A549 (cell line): Measurements from ENCODE around the gene EFS.

Experiments used
- CBX8 ChIP-seq: fragments of 200-600 bp; sonication (generic); IDR thresholded peaks from 2 replicates; pipeline ENCODE4 v1.6.1; 2016
- CHD4 ChIP-seq: fragments of 200-600 bp; sonication (generic); IDR thresholded peaks from 2 replicates; pipeline ENCODE4 v1.6.1; 2016; ENCODE audit warnings: antibody characterized with exemption, mild to moderate bottlenecking, borderline replicate concordance
- KDM5A ChIP-seq: fragments of 200-600 bp; sonication (generic); IDR thresholded peaks from 2 replicates; pipeline ENCODE4 v1.6.1; 2016; ENCODE audit warnings: antibody characterized with exemption, mild to moderate bottlenecking
- MYC ChIP-seq: IDR thresholded peaks from 2 replicates; pipeline ENCODE4 v1.6.1; 2012; ENCODE audit warnings: mild to moderate bottlenecking, inconsistent platforms, low read length, improper control_type of control experiment, borderline replicate concordance
- POLR2A ChIP-seq: IDR thresholded peaks from 2 replicates; pipeline ENCODE4 v1.6.1; 2012; ENCODE audit warnings: mild to moderate bottlenecking, low read length
- RAD21 ChIP-seq, 2 experiments: fragments of >200 bp in 1 of 2; sonication (Bioruptor Twin) in 1 of 2; formaldehyde crosslinking in 1 of 2; IDR thresholded peaks in 1 of 2; conservative IDR thresholded peaks in 1 of 2; 2 replicates in 1 of 2; 3 replicates in 1 of 2; pipeline ENCODE4 v1.6.1; 2012 to 2018; ENCODE audit warnings: inconsistent platforms in 1 of 2
- SREBF2 ChIP-seq: fragments of 450-650 bp; IDR thresholded peaks from 2 replicates; pipeline ENCODE4 v1.6.1; 2014; ENCODE audit warnings: mild to moderate bottlenecking, moderate library complexity
- ZSCAN20 ChIP-seq: fragments of 250-450 bp; sonication (Bioruptor Pico); IDR thresholded peaks from 2 replicates; pipeline ENCODE4 v1.8.0; 2022; ENCODE audit warnings: mild to moderate bottlenecking, moderate library complexity
- TF ChIP-seq, protein P1 (sequence below): fragments of >200 bp; sonication (Bioruptor Twin); formaldehyde crosslinking; IDR thresholded peaks from 3 replicates; pipeline ENCODE4 v1.5.1; 2016
- TF ChIP-seq, protein P2 (sequence below): fragments of 450-650 bp; IDR thresholded peaks from 2 replicates; pipeline ENCODE4 v1.6.1; 2014; ENCODE audit warnings: antibody characterized with exemption

DNA sequence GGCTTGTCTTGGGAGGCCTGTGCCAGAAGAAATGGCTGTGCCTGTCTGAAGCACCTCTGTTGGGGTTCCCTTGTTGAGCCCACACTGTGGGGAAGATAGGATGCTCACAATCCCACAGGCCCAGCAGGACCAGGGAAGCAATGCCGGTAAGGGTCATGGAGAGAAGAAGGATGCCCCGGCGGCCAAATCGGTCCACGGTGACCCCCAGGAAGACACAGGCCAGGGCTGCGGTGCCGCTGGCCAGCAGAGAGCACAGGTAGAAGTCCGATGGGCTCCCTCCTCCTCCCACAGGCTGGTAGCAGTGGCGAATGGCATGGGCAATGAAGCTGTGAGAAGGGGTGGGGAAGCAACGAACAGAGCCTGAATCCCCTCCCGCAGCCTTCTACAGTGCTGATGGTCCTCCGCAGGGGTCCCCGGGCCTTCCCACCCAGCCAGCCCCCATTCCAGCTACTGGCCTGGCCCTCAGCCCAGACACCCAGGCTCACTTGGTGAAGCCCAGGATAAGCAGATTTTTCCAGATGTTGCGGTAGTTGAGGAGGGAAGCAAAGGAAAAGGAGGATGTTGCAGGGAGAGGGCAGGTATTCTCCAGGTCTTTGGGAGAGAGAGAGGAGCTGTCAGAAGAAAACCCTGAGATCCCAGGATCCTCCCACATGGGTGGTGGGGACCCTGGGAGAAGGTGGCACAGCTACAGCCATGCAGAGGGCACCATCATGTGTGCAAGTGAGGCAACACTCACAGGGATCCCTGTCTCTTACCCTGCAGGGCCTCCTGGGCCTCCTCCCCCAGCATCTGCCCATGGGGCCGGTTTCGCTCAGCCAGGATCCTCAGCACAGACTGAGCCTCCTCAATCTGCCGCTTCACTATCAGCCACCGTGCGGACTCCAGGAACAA is 17.3 kb downstream of the EFS start:
- TF ChIP-seq RAD21 (conservative IDR thresholded peaks at IDR 0.05 in 1 of 2, IDR thresholded peaks at IDR 0.05 in 1 of 2): no peak
- TF ChIP-seq, protein P1, sequence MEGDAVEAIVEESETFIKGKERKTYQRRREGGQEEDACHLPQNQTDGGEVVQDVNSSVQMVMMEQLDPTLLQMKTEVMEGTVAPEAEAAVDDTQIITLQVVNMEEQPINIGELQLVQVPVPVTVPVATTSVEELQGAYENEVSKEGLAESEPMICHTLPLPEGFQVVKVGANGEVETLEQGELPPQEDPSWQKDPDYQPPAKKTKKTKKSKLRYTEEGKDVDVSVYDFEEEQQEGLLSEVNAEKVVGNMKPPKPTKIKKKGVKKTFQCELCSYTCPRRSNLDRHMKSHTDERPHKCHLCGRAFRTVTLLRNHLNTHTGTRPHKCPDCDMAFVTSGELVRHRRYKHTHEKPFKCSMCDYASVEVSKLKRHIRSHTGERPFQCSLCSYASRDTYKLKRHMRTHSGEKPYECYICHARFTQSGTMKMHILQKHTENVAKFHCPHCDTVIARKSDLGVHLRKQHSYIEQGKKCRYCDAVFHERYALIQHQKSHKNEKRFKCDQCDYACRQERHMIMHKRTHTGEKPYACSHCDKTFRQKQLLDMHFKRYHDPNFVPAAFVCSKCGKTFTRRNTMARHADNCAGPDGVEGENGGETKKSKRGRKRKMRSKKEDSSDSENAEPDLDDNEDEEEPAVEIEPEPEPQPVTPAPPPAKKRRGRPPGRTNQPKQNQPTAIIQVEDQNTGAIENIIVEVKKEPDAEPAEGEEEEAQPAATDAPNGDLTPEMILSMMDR: no peak
- TF ChIP-seq CHD4: no peak
- TF ChIP-seq ZSCAN20: no peak
- TF ChIP-seq, protein P2, sequence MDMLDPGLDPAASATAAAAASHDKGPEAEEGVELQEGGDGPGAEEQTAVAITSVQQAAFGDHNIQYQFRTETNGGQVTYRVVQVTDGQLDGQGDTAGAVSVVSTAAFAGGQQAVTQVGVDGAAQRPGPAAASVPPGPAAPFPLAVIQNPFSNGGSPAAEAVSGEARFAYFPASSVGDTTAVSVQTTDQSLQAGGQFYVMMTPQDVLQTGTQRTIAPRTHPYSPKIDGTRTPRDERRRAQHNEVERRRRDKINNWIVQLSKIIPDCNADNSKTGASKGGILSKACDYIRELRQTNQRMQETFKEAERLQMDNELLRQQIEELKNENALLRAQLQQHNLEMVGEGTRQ: no peak
- TF ChIP-seq MYC: no peak
- TF ChIP-seq POLR2A: no peak
- no peak for TF ChIP-seq CBX8
- no peak for TF ChIP-seq KDM5A
- no peak for TF ChIP-seq SREBF2
